OCI-LY7 (cell line): ENCODE results near the gene MYZAP.

Source experiments
- CTCF ChIP-seq: fragments of 200-600 bp; sonication (generic); conservative IDR thresholded peaks from 2 replicates; pipeline ENCODE4 v1.5.1; 2014; ENCODE audit warnings: mild to moderate bottlenecking, antibody characterized with exemption, low read length, moderate library complexity, mixed read lengths
- EZH2phosphoT487 ChIP-seq: fragments of 200-600 bp; sonication (generic); IDR thresholded peaks from 2 replicates; pipeline ENCODE4 v1.6.1; 2018; ENCODE audit warnings: low read depth, borderline replicate concordance, mild to moderate bottlenecking, mixed run types, antibody characterized with exemption, low read length, moderate library complexity, mixed read lengths

- TF ChIP-seq CTCF (no peak), EZH2phosphoT487 (no peak)
These were observed 39.7 kb upstream of the MYZAP start for GRCh38 chr15:57551715-57552677.
